Measurements from ENCODE around the gene IER5L.

The IER5L gene

DNA sequence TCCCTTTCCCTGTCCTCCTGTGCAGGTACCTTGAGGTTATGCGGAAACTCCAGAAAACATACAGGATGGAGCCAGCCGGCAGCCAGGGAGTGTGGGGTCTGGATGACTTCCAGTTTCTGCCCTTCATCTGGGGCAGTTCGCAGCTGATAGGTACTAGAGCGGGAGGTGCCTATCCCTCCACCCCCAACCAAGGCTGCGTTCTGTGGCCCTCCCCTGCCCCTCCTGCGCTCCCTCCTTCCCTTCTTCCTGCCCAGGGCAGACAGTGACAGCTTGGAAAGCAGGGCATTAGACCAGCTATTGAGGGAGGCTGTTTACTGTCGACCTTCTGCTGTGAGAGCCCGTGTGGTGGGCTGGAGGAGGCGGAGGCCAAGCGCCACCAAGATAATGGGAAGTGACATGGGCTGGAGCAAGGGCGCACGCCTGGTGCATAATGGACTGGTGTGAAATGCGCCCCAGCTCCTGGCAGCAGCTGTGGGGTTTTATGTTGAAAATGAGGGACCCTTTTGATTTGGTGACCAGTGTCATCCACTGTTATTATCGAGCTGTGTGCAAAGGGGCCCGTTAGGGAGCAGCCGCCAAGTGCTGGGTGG lies 41.5 kb downstream of the IER5L start:
- H3K4me2 ChIP-seq (ENCODE audit: low read length, poor library complexity, severe bottlenecking): no peak overlapping the region
- H3K4me3 ChIP-seq (ENCODE audit: insufficient read depth in 1 of 2, low read depth in 1 of 2, low read length in 2 of 2): no peak overlapping the region
- peaks cover 30% of the 10 kb centered on the region for H3K4me1 ChIP-seq (ENCODE audit: control insufficient read depth, insufficient read depth, low read depth, low read length)
- H2BK12ac ChIP-seq (ENCODE audit: low read length in 2 of 2): no peak overlapping the region
- H3K9ac ChIP-seq (ENCODE audit: low read length): no peak overlapping the region
- peak overlapping the region in 1 of 2 experiments; percentile 46 for H3K18ac ChIP-seq (ENCODE audit: low read depth in 1 of 2, low read length in 2 of 2)
- H2BK15ac ChIP-seq (ENCODE audit: low read depth, poor library complexity, severe bottlenecking): no peak overlapping the region
- H4K8ac ChIP-seq (ENCODE audit: low read length): no peak overlapping the region
- H3K79me1 ChIP-seq (replicated peaks; ENCODE audit: low read length, poor library complexity, severe bottlenecking): peaks cover 12% of the 10 kb centered on the region
- H3K23ac ChIP-seq (ENCODE audit: low read length in 2 of 2): no peak overlapping the region
- WGBS: 85% methylated on average over 14 of the region's 16 CpGs
- no peak overlapping the region for H4K91ac ChIP-seq (ENCODE audit: low read length)
- H3K36me3 ChIP-seq (ENCODE audit: control insufficient read depth in 1 of 2, insufficient read depth in 2 of 2, low read depth in 1 of 2, low read length in 2 of 2): peaks cover 48 to 50% of the 10 kb centered on the region in 2 experiments
- H2BK5ac ChIP-seq (ENCODE audit: low read depth, low read length, poor library complexity, severe bottlenecking): no peak overlapping the region
- DNase-seq: no peak
- no peak overlapping the region for H3K4ac ChIP-seq (ENCODE audit: low read depth in 1 of 2, low read length in 2 of 2)
- no peak overlapping the region for H2AK5ac ChIP-seq (ENCODE audit: low read length, severe bottlenecking)
- H3K27me3 ChIP-seq (ENCODE audit: control insufficient read depth in 1 of 2, insufficient read depth in 1 of 2, low read length in 2 of 2): no peaks in the 10 kb centered on the region
- H2BK120ac ChIP-seq (ENCODE audit: low read depth, low read length): no peak overlapping the region
- no peak overlapping the region for H2AFZ ChIP-seq (ENCODE audit: low read depth, low read length)
- H3K27ac ChIP-seq (ENCODE audit: low read length, poor library complexity, severe bottlenecking): no peak overlapping the region
- no peak overlapping the region for H3K14ac ChIP-seq (ENCODE audit: low read length in 2 of 2)
- no peaks in the 10 kb centered on the region for H3K9me3 ChIP-seq (ENCODE audit: control insufficient read depth, low read length)

- H2BK5ac ChIP-seq (ENCODE audit: low read depth, low read length, poor library complexity, severe bottlenecking): no peak overlapping the region
- peaks cover 12% of the 10 kb centered on the region for H3K79me1 ChIP-seq (replicated peaks; ENCODE audit: low read length, poor library complexity, severe bottlenecking)
- no peak for DNase-seq
- no peak overlapping the region for H4K91ac ChIP-seq (ENCODE audit: low read length)
- no peak overlapping the region for H3K27ac ChIP-seq (ENCODE audit: low read length, poor library complexity, severe bottlenecking)
- no peak overlapping the region for H3K18ac ChIP-seq (ENCODE audit: low read depth in 1 of 2, low read length in 2 of 2)
- no peak overlapping the region for H2BK120ac ChIP-seq (ENCODE audit: low read depth, low read length)
- H3K9me3 ChIP-seq (ENCODE audit: control insufficient read depth, low read length): no peaks in the 10 kb centered on the region
- no peak overlapping the region for H3K14ac ChIP-seq (ENCODE audit: low read length in 2 of 2)
- H2BK15ac ChIP-seq (ENCODE audit: low read depth, poor library complexity, severe bottlenecking): no peak overlapping the region
- H3K9ac ChIP-seq (ENCODE audit: low read length): no peak overlapping the region
- H2BK12ac ChIP-seq (ENCODE audit: low read length in 2 of 2): no peak overlapping the region
- H4K8ac ChIP-seq (ENCODE audit: low read length): no peak overlapping the region
- H3K27me3 ChIP-seq (ENCODE audit: control insufficient read depth in 1 of 2, insufficient read depth in 1 of 2, low read length in 2 of 2): no peaks in the 10 kb centered on the region
- no peak overlapping the region for H3K4me3 ChIP-seq (ENCODE audit: insufficient read depth in 1 of 2, low read depth in 1 of 2, low read length in 2 of 2)
- 96% methylated on average over 6 of the region's 6 CpGs for WGBS
- H3K23ac ChIP-seq (ENCODE audit: low read length in 2 of 2): no peak overlapping the region
- H2AFZ ChIP-seq (ENCODE audit: low read depth, low read length): no peak overlapping the region
- no peak overlapping the region for H3K4me2 ChIP-seq (ENCODE audit: low read length, poor library complexity, severe bottlenecking)
- peaks cover 57 to 59% of the 10 kb centered on the region in 2 experiments for H3K36me3 ChIP-seq (ENCODE audit: control insufficient read depth in 1 of 2, insufficient read depth in 2 of 2, low read depth in 1 of 2, low read length in 2 of 2)
- no peak overlapping the region for H3K4ac ChIP-seq (ENCODE audit: low read depth in 1 of 2, low read length in 2 of 2)
- no peak overlapping the region for H2AK5ac ChIP-seq (ENCODE audit: low read length, severe bottlenecking)
- H3K4me1 ChIP-seq (ENCODE audit: control insufficient read depth, insufficient read depth, low read depth, low read length): peaks cover 25% of the 10 kb centered on the region
Observed at GRCh38 chr9:129135476-129135875, 42.6 kb downstream of the IER5L start.

DNA sequence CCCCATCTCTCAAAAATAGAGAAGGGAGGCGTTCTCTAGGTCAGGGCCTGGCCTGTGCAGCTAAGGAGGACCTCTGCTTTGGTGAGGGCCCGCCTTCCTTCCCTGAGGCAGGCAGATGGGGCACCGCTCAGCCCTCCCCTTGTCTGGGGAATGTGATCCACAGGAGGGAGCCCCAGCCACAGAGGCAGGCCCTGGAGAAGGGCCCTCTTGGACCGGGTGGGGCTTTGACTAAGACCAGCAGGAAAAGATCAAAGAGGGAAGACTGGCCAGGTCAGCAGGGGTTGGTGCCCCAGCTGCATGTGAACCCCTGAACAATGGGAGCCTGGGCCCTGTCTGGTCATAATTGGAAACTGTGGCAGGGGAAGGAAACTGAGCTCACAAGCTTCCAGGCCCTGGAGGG lies 45.0 kb downstream of the IER5L start:
- no peak for DNase-seq
- Histone ChIP-seq H2BK12ac (ENCODE audit: low read length in 2 of 2) (no peak overlapping the region), H2BK120ac (ENCODE audit: low read depth, low read length) (no peak overlapping the region), H2AK5ac (ENCODE audit: low read length, severe bottlenecking) (peak overlapping the region; percentile 49), H3K4me1 (ENCODE audit: control insufficient read depth, insufficient read depth, low read depth, low read length) (peaks cover 8% of the 10 kb centered on the region), H3K9me3 (ENCODE audit: control insufficient read depth, low read length) (no peaks in the 10 kb centered on the region), H2AFZ (ENCODE audit: low read depth, low read length) (no peak overlapping the region), H3K23ac (ENCODE audit: low read length in 2 of 2) (no peak overlapping the region), H3K18ac (ENCODE audit: low read depth in 1 of 2, low read length in 2 of 2) (no peak overlapping the region), H4K91ac (ENCODE audit: low read length) (no peak overlapping the region), H3K4me3 (ENCODE audit: insufficient read depth in 1 of 2, low read depth in 1 of 2, low read length in 2 of 2) (no peak overlapping the region), H3K4me2 (ENCODE audit: low read length, poor library complexity, severe bottlenecking) (no peak overlapping the region), H2BK5ac (ENCODE audit: low read depth, low read length, poor library complexity, severe bottlenecking) (no peak overlapping the region), H3K4ac (ENCODE audit: low read depth in 1 of 2, low read length in 2 of 2) (no peak overlapping the region), H2BK15ac (ENCODE audit: low read depth, poor library complexity, severe bottlenecking) (no peak overlapping the region), H4K8ac (ENCODE audit: low read length) (no peak overlapping the region), H3K27ac (ENCODE audit: low read length, poor library complexity, severe bottlenecking) (no peak overlapping the region), H3K36me3 (ENCODE audit: control insufficient read depth in 1 of 2, insufficient read depth in 2 of 2, low read depth in 1 of 2, low read length in 2 of 2) (peaks cover 57 to 76% of the 10 kb centered on the region in 2 experiments), H3K27me3 (ENCODE audit: control insufficient read depth in 1 of 2, insufficient read depth in 1 of 2, low read length in 2 of 2) (no peaks in the 10 kb centered on the region), H3K14ac (ENCODE audit: low read length in 2 of 2) (no peak overlapping the region), H3K9ac (ENCODE audit: low read length) (peak overlapping the region; percentile 58), H3K79me1 (replicated peaks; ENCODE audit: low read length, poor library complexity, severe bottlenecking) (peaks cover 16% of the 10 kb centered on the region)
- WGBS: 87% methylated on average over 4 of the region's 4 CpGs

GRCh38 chr9:129131300-129132145 lies 46.5 kb downstream of the IER5L start:
- WGBS: 42% methylated on average over 12 of the region's 13 CpGs
- H3K79me1 ChIP-seq (replicated peaks; ENCODE audit: low read length, poor library complexity, severe bottlenecking): peaks cover 27% of the 10 kb centered on the region
- peaks cover 11% of the 10 kb centered on the region for H3K4me1 ChIP-seq (ENCODE audit: control insufficient read depth, insufficient read depth, low read depth, low read length)
- H3K14ac ChIP-seq (ENCODE audit: low read length in 2 of 2): no peak overlapping the region
- H3K9ac ChIP-seq (ENCODE audit: low read length): peak overlapping the region; percentile 8
- H3K4me3 ChIP-seq (ENCODE audit: insufficient read depth in 1 of 2, low read depth in 1 of 2, low read length in 2 of 2): no peak overlapping the region
- no peak overlapping the region for H2BK120ac ChIP-seq (ENCODE audit: low read depth, low read length)
- H2AFZ ChIP-seq (ENCODE audit: low read depth, low read length): no peak overlapping the region
- DNase-seq: peak; percentile 68
- no peak overlapping the region for H3K4ac ChIP-seq (ENCODE audit: low read depth in 1 of 2, low read length in 2 of 2)
- H3K18ac ChIP-seq (ENCODE audit: low read depth in 1 of 2, low read length in 2 of 2): no peak overlapping the region
- H4K91ac ChIP-seq (ENCODE audit: low read length): no peak overlapping the region
- no peaks in the 10 kb centered on the region for H3K27me3 ChIP-seq (ENCODE audit: control insufficient read depth in 1 of 2, insufficient read depth in 1 of 2, low read length in 2 of 2)
- no peak overlapping the region for H3K23ac ChIP-seq (ENCODE audit: low read length in 2 of 2)
- H3K9me3 ChIP-seq (ENCODE audit: control insufficient read depth, low read length): no peaks in the 10 kb centered on the region
- H2AK5ac ChIP-seq (ENCODE audit: low read length, severe bottlenecking): peak overlapping the region; percentile 12
- H3K4me2 ChIP-seq (ENCODE audit: low read length, poor library complexity, severe bottlenecking): no peak overlapping the region
- no peak overlapping the region for H2BK12ac ChIP-seq (ENCODE audit: low read length in 2 of 2)
- no peak overlapping the region for H3K27ac ChIP-seq (ENCODE audit: low read length, poor library complexity, severe bottlenecking)
- no peak overlapping the region for H2BK5ac ChIP-seq (ENCODE audit: low read depth, low read length, poor library complexity, severe bottlenecking)
- peak overlapping the region; percentile 57 for H4K8ac ChIP-seq (ENCODE audit: low read length)
- no peak overlapping the region for H2BK15ac ChIP-seq (ENCODE audit: low read depth, poor library complexity, severe bottlenecking)
- H3K36me3 ChIP-seq (ENCODE audit: control insufficient read depth in 1 of 2, insufficient read depth in 2 of 2, low read depth in 1 of 2, low read length in 2 of 2): peaks cover 46 to 76% of the 10 kb centered on the region in 2 experiments

Data from mesenchymal stem cell (in vitro differentiated cells and primary cell).